GM18951 (cell line): ENCODE data around the gene GABRB3.

Experiments
- POLR2A ChIP-seq: IDR thresholded peaks from 4 replicates; pipeline ENCODE4 v1.6.1; 2011; ENCODE audit warnings: mild to moderate bottlenecking; ENCODE audit not compliant: insufficient read length, insufficient read depth; ENCODE audit errors: extremely low read depth
- in situ Hi-C: fragments of 300-500 bp; cut with MboI; formaldehyde crosslinking; loops from one replicate; pipeline ENCODE4 v1.12.0; 2022; ENCODE audit warnings: low sequenced_read_pairs, mixed read lengths, inconsistent platforms; ENCODE audit not compliant: unreplicated experiment

The GABRB3 gene

DNA sequence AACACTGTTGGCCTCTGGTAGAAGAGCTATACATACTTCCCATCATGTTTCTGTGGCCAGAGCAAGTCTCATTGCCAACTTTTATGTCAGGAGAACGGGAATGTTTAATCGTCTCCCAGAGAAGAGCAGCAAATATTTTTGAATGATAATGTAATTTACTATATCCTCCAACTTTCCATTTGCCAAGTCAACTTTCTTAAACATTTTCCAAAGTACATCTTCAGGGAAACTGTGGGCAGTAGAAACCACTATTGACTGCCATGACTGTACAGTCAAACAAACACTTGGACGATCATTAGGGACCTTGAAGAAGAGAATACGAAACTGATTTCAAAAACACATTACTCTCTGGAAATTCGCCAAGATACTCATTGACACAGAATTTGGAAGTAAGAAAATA is 201.5 kb downstream of the GABRB3 start:
- in situ Hi-C loops: no loop called here
- TF ChIP-seq POLR2A: no peak

DNA sequence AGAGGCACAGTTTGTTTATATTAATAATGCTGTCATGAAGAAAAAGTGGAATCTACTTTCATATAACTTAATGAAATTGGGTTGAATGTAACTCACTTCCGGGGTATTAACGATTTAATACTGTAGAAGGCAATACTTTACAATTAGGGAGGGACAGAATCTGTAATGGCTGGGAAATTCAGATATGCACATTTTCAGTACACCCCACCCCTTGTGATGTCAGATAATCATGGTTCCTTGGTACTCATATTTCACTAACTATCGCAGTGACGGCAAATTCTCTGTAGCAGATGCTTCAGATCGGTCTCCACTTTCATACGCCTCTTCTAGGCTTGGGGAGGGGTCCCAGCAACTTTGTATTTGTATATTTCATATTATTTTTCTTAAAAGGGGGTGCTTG is 207.3 kb downstream of the GABRB3 start:
- TF ChIP-seq POLR2A: no peak
- in situ Hi-C loops: no loop called here

DNA sequence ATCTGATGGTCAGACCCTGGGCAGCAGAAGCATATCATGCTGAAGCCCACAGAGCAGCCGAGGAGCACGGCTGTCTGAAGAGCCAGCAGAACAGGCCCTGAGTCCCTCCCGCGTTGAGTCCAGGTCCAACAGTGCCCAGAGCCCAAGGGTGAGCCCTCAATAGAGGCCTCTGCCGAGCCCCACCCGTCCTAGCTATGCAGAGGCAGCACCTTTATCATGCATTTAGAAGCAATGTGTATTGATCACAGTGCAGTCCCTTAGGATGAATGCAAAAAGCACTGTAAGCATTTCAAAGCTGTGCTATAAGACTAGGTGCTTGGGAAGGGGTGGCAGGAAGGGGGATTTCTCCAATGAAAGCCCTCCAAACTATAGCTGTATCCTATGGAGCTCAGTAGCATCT is 208.5 kb downstream of the GABRB3 start:
- no peak for TF ChIP-seq POLR2A
- in situ Hi-C loops: no loop called here

DNA sequence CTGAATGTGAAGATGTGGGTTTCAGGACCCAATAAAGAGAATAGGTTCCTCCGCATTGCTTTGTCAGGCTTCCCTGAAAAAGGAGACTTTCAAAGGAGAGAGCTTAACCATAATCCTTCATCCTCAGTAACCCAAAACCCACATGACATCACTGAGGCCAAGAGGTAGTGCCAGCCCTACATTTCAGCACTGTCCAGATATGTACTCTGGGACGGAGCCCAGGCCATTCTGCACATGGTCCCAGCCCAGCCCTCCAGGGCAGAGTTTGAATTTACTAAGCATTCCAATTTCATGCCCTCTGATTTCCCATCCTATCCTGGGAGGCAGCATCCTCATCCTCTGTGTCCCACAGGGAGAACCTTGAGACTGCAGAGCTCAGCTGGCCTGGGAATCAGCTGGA is 210.5 kb downstream of the GABRB3 start:
- no peak for TF ChIP-seq POLR2A
- in situ Hi-C loops: no loop called here

DNA sequence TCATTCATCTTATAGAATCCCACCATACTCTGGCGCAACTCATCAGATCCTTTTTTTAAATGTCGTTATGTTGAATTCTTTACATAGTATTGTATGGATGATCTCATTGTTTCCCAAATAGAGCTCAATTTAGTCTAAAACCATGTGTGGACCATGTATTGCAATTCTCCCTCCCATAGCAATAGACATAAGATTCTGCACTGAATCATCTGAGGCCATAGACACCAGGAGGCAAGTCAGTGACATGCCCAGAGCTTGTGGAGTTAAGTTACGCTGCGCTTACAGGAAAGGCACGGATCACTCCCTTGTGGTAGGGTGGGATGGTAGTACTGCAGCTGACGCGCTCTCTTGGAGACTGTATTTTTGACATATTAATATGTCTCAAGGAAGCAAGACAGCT is 211.0 kb downstream of the GABRB3 start:
- TF ChIP-seq POLR2A: no peak
- in situ Hi-C loops: no loop called here

DNA sequence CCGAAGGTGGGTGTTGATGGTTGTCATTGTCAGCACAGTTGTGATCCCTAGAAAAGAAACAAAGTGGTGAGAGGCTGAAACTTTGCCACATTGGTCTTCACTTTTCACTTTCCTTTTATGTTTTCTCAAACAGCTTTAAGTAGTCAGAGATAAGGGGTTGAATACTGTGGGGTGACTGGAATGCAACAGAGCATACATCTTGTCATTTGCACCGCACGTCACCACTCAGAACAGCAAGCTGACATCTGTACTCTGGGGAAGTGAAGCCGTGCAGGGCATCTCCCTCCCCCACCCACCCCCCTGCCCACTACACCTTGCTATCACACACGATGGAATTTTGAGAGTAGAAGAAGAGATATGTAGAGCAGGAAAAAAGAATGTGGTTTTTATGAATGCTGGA is 211.7 kb downstream of the GABRB3 start:
- no peak for TF ChIP-seq POLR2A
- in situ Hi-C loops: no loop called here

DNA sequence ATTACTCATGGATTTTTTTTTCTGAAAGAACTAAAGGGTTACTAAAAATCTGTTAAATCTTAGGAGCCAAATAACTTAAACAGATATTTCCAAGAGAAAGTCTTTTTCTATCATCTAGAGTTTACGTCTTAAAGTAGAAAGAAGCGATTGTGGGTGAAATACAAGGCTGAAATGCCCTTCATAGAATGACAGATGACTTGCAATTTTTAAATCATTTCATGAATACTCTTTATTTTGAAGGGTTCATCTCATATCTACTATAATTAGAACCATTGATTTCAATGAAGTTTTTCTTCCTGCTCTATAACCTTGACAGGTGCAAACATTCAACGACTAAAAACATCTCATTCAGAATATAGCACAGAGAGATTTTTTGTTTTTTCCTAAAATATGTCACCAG is 217.0 kb downstream of the GABRB3 start:
- TF ChIP-seq POLR2A: no peak
- in situ Hi-C loops: no loop called here

DNA sequence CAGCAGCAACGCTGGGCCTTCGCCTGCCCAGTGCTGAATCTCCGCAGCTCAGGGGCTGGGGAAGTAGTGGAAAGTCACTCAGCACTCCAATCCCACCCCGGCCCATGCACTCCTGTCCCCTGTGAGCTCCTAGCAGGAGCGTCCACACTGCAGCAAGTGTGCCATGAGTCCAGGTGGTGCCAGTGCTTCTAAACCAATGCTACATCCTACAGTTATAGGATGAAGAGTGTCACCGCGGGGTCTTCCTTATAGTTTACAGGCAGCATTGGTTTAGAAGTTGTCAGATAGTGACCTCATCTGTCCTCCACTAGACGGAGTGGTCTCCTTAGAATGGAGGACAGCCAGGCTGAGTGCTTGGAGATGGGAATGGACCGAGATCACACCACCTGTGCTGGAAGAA is 221.4 kb downstream of the GABRB3 start:
- in situ Hi-C loops: no loop called here
- TF ChIP-seq POLR2A: no peak

DNA sequence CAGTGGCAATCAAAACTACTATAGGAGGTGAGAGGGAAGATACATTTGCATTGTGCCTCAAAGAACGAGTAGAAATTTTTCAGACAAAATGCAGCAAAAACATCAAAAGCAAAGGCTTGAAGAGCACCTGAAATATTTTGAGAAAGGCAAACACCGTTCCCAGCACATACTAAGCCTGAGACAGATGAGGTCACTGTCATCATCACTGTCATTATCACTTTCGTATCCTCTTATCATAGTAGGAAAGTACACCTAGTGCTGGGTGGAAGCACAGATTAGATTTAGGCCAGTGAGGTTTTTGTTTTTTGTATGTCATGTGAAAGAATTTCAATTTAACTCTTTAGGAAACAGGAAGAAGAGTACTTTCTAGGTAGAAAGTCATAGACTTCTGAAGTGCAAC is 222.0 kb downstream of the GABRB3 start:
- no peak for TF ChIP-seq POLR2A
- in situ Hi-C loops: no loop called here

DNA sequence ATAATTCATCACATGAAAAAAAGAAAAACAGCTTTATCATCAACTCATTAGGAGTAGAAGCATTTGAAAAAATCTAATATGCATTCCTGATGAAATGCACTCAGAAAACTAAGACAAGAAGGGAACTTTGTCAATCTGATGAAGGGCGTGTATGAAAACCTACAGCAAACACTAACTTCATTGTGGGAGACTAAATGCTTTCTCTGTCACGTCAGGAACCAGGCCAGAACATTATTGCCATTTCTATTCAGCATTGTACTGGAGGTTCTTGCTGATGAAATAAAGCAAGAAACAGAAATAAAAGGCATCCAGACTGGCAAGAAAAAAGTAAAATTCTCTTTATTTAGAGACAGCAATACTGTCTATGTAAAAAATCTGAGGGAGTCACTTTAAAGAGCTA is 235.2 kb downstream of the GABRB3 start:
- in situ Hi-C loops: no loop called here
- TF ChIP-seq POLR2A: no peak

DNA sequence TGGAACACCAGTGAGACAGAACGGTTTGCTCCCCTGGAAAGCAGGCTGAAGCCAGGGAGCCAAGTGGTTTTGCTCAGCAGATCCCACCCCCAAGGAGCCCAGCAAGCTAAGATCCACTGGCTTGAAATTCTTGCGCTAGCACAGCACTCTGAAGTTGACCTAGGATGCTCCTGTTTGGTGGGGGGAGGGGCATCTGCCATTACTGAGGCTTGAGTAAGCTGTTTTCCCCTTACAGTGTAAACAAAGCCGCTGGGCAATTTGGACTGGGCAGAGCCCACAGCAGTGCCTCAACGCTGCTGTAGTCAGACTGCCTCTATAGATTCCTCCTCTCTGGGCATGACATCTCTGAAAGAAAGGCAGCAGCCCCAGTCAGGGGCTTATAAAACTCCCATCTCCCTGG is 241.4 kb downstream of the GABRB3 start:
- no peak for TF ChIP-seq POLR2A
- in situ Hi-C loops: no loop called here

DNA sequence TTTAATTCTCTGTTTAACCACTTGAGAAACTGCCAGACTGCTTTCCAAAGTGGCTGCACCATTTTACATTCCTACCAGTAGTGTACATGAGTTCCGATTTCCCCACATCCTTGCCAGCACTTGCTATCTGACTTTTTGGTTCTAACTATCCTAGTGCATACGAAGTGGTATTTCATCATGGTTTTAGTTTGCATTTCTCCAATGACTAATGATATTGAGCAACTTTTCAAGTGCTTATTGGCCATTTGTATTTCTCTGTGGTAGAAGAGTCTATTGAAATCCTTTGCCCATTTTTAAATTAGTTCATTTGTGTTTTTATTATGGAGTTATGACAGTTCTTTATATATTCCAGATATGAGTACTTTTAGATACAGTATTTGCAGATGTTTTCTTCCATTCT is 247.8 kb downstream of the GABRB3 start:
- in situ Hi-C loops: no loop called here
- TF ChIP-seq POLR2A: no peak

DNA sequence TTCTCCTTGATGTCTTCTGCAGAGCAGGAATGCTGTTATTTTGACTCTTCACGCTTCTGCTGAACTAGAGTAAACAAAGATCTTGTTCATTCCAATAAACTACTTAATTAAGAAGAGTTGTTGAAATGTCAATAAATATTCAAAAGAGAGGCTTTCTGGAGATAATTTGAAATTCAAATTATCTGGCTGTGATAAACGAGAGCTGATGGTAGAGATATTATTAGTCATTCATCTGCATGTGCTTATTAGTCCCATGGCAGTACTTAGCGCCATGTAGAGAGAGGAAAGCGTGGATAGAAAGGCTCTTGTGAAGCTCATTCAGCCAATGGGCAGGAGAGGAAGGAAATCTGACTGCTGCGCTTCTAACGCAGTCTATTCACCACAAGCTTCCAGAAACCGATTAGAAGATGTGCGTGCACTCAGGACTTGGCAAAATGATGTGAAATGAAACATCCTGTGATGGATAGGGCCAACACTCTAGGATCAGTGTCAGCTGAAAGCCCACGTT is 251.1 kb downstream of the GABRB3 start:
- no peak for TF ChIP-seq POLR2A
- in situ Hi-C loops: no loop called here

DNA sequence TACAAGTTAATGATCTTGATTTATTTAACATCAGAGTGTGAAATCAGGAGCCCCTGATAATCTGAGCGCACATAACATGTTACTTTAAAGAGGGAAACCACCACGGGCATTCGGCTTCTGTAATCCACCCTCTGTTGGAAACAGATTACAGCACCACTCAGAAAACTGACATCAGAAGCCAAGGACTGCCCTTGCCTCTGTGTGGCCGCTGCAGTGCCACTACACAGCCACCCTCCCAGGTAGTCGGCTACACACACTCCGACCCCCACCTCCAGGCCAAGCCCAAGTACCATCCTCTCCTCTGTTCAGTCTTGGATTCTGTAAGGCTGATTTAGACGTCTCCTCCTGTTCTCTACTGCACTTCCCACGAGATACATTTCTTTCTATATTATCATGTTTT is 251.7 kb downstream of the GABRB3 start:
- in situ Hi-C loops: no loop called here

DNA sequence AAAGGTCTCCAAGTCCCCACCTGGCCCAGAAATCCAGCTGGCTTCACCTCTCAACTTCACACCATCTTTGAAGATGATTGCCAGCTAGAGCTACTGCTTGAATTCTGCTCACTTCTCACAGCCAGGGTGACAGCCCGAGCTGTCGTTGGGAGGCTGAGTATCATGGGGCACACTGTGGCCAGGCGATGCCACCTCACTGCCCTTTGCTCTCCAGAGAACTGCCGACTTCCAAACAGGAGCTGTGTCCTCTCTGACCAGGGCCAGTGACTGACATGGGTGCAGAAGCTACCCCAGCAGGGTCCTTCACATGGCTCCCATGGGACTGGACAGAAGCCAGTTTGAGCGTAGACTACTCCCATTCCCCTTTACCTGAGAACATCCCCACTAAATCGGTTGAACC is 254.0 kb downstream of the GABRB3 start:
- in situ Hi-C loops: no loop called here
- no peak for TF ChIP-seq POLR2A

More for the DNA sequence above, 251.7 kb downstream of the GABRB3 start:
- no peak for TF ChIP-seq POLR2A

DNA sequence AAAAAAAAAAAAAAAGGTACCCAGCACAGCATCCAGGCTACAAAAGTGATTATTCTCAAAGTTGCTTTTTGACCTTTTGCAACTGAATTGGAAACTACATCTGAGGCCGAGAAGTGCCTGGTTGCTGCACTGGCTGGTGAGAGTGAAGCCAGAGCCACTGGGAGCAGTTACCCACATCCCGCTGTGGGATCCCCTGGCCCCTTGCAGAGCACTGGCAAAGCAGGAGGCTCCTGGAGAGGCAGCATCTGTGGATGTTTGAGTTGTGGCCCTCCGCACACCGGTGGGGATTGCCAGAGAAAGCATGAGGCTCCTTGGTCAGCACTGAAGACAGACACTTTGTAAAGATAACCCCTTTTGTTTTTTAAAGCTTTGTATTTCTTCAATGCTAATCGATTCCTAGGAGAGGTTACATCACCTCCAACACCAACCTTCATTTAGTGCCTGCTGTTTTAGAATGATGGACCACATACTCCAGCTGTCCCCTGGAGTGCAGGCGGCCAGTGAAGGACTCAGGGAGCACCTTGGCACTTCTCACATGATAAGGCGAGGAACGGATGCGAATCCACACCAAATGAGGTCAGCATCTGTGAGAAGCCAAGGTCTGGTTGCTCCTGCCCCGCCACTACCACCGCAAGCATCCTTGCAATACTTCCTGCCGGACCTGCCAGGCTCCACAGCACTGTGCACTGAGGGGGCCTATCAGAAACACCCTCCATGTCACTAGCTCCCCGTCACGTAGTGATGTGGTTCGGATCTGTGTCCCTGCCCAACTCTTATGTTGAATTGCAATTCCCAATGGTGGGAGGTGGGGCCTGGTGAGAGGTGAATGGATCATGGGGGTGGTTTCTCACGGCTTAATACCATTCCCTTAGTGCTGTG is 256.5 kb downstream of the GABRB3 start:
- in situ Hi-C loops: no loop called here
- no peak for TF ChIP-seq POLR2A
